Esophagus squamous epithelium (tissue), 4 donors: Measurements from ENCODE around the gene MOAP1.
"Not testable (repeated sequence)": the region's sequence is repeated elsewhere in the genome, so short reads cannot be mapped to it uniquely, and the experiment has no call there.

ENCODE experiments used
- CTCF ChIP-seq, 6 experiments: fragments of 450-650 bp in 4 of 6; fragments of 200-600 bp in 2 of 6; sonication (generic) in 2 of 6; IDR thresholded peaks; one replicate each; pipeline ENCODE4 v1.5.1; 2016 to 2019; ENCODE audit warnings: antibody characterized with exemption in 6 of 6, mild to moderate bottlenecking in 4 of 6, moderate library complexity in 4 of 6
- POLR2A ChIP-seq, 4 donors: fragments of 450-650 bp; IDR thresholded peaks; one replicate each; pipeline ENCODE4 v1.6.1; 2017; ENCODE audit warnings: antibody characterized with exemption in 4 of 4, mild to moderate bottlenecking in 4 of 4, moderate library complexity in 3 of 4

- not testable (repeated sequence) for TF ChIP-seq CTCF, POLR2A (IDR thresholded peaks at IDR 0.05)
Observed at GRCh38 chr14:93165271-93166265, 19.1 kb downstream of the MOAP1 start.
